ENCODE measurements around the gene EIF4G3. TPM values are rescaled to one million over a fixed set of nuclear protein-coding genes. Genes with fewer than 3 reads are reported as not detected.
A peak's percentile ranks its signal among the peaks of the same experiment; 100 is the strongest.

Gene EIF4G3
- total and polyA plus RNA-seq, 2 donors = 17.0 to 22.1 TPM

DNA sequence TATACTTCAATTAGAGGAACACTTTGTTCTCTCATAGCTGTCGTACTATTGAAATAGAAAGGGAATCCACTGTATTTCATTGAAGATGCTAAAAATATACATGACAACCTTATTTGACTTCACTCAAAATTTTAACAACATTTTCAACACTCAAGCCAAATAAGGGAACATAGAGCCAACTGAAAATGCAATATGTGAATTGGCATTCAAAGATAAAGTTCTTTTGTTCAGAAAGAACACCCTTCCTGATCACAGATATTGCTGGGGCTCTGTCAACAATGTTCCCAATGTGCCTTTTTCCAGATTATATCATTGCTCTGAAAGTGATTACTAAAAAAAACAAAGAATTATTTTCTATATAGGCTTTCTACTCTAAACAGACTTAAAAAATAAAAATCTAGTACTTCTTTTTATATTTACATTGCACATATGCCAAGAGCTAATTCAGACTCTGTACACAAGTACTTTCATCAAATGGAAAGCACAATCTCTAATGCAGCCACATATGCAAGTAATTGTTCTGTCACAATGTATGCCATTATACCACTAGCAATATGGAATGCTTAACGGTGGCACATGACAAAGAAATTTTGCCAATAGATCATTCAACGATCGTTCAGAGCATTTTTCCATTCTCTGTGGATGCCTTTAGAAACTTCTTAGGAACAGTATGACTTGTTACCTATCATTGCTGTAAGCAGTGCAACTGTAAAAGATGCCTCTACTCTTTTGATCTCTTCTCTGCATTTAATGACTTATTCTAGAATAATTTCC, 171.0 kb downstream of the EIF4G3 start:
- Histone ChIP-seq H3K4me3 (ENCODE audit: low read length in 2 of 2) (no peak overlapping the region), H3K9me3 (ENCODE audit: control insufficient read depth in 2 of 2, insufficient read depth in 1 of 2, low read length in 1 of 2) (no peaks in the 10 kb centered on the region), H3K27me3 (ENCODE audit: control insufficient read depth in 2 of 2, insufficient read depth in 1 of 2, low read length in 1 of 2) (no peaks in the 10 kb centered on the region), H3K4me1 (ENCODE audit: control insufficient read depth in 2 of 2, insufficient read depth in 2 of 2, low read length in 2 of 2) (no peaks in the 10 kb centered on the region), H3K36me3 (ENCODE audit: control insufficient read depth in 2 of 2, insufficient read depth in 2 of 2, low read length in 1 of 2) (no peaks in the 10 kb centered on the region), H3K27ac (ENCODE audit: low read depth in 1 of 2, low read length in 1 of 2) (no peak overlapping the region)
- DNase-seq (ENCODE audit: low read depth in 6 of 9, low spot score in 9 of 9) = no peak
- WGBS = 97% methylated on average over 4 of the region's 4 CpGs

GRCh38 chr1:21003281-21004045, 173.2 kb downstream of the EIF4G3 start:
- Histone ChIP-seq H3K27ac (ENCODE audit: low read depth in 1 of 2, low read length in 1 of 2) (no peak overlapping the region), H3K36me3 (ENCODE audit: control insufficient read depth in 2 of 2, insufficient read depth in 2 of 2, low read length in 1 of 2) (no peaks in the 10 kb centered on the region), H3K9me3 (ENCODE audit: control insufficient read depth in 2 of 2, insufficient read depth in 1 of 2, low read length in 1 of 2) (no peaks in the 10 kb centered on the region), H3K27me3 (ENCODE audit: control insufficient read depth in 2 of 2, insufficient read depth in 1 of 2, low read length in 1 of 2) (no peaks in the 10 kb centered on the region), H3K4me3 (ENCODE audit: low read length in 2 of 2) (no peak overlapping the region), H3K4me1 (ENCODE audit: control insufficient read depth in 2 of 2, insufficient read depth in 2 of 2, low read length in 2 of 2) (peaks cover 0 to 3% of the 10 kb centered on the region in 2 donors)
- WGBS = 92% methylated on average over 3 of the region's 3 CpGs
- DNase-seq (ENCODE audit: low read depth in 6 of 9, low spot score in 9 of 9) = no peak

DNA sequence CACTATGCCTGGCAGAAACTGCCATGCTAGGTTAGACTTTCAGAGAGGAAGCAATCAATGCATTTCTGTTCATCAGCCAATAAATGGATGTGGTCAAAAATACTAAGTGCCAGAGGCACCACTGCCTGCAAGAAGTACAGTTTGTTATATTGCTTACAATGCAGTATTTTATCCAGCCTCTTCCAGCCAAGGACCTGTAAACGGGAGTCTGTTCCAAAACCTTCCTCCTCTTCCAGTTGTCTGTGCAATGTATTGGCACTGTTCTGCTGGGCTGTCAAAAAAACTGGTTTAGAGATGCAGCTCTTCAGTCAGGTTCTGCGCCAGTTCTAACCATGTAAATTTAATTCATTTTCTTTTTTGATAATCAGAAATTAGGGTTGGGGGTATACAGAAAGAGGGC, 175.7 kb downstream of the EIF4G3 start:
- Histone ChIP-seq H3K27ac (ENCODE audit: low read depth in 1 of 2, low read length in 1 of 2) (no peak overlapping the region), H3K9me3 (ENCODE audit: control insufficient read depth in 2 of 2, insufficient read depth in 1 of 2, low read length in 1 of 2) (no peaks in the 10 kb centered on the region), H3K4me3 (ENCODE audit: low read length in 2 of 2) (no peak overlapping the region), H3K36me3 (ENCODE audit: control insufficient read depth in 2 of 2, insufficient read depth in 2 of 2, low read length in 1 of 2) (no peaks in the 10 kb centered on the region), H3K4me1 (ENCODE audit: control insufficient read depth in 2 of 2, insufficient read depth in 2 of 2, low read length in 2 of 2) (peaks cover 0 to 3% of the 10 kb centered on the region in 2 donors), H3K27me3 (ENCODE audit: control insufficient read depth in 2 of 2, insufficient read depth in 1 of 2, low read length in 1 of 2) (no peaks in the 10 kb centered on the region)
- DNase-seq (ENCODE audit: low read depth in 6 of 9, low spot score in 9 of 9) = no peak
- WGBS = 97% methylated on average over 2 of the region's 2 CpGs

- Histone ChIP-seq H3K4me1 (ENCODE audit: control insufficient read depth in 2 of 2, insufficient read depth in 2 of 2, low read length in 2 of 2) (peaks cover 0 to 3% of the 10 kb centered on the region in 2 donors), H3K9me3 (ENCODE audit: control insufficient read depth in 2 of 2, insufficient read depth in 1 of 2, low read length in 1 of 2) (no peaks in the 10 kb centered on the region), H3K36me3 (ENCODE audit: control insufficient read depth in 2 of 2, insufficient read depth in 2 of 2, low read length in 1 of 2) (no peaks in the 10 kb centered on the region), H3K27ac (ENCODE audit: low read depth in 1 of 2, low read length in 1 of 2) (no peak overlapping the region), H3K4me3 (ENCODE audit: low read length in 2 of 2) (no peak overlapping the region), H3K27me3 (ENCODE audit: control insufficient read depth in 2 of 2, insufficient read depth in 1 of 2, low read length in 1 of 2) (no peaks in the 10 kb centered on the region)
- WGBS = 71% methylated on average over 2 of the region's 2 CpGs
- DNase-seq (ENCODE audit: low read depth in 6 of 9, low spot score in 9 of 9) = peak in 3 of 9 donors; percentile 7 to 26 (median 8)
These were observed 176.5 kb downstream of the EIF4G3 start for GRCh38 chr1:21000245-21000594.

DNA sequence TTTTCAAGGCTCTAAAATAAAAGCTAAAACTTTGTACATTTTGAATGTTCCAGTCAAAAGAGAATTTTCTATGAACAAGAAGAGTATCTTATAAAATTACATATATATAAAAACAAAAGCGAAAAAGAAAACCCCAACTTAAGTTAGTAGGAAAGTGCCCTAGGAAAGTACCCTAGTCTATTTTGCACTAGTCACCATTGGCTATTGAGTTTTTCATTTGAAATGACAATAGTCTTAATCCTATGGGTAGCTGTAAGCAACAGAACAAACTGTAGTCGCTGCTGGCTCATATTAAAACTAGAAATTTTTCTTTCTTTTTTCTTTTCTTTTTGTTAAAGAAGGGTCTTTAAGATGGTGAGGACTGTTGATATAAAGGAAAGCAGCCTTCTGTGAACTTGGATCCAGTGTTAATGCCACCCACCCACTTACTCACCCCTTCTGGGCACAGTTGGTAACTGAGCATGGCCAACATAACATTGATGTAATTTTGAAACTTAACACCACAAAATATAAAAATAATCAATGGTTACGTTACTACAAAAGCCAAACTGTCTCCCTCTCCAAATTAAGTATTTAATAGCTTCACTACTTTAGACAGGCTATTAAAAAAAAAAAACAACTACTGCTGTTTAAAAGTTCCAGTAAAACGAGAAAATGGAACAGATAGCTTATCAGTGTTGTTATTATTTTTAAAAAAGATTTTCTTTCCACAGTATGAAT, 177.0 kb downstream of the EIF4G3 start:
- DNase-seq (ENCODE audit: low read depth in 6 of 9, low spot score in 9 of 9) = no peak
- no peaks in the 10 kb centered on the region for H3K9me3 ChIP-seq (ENCODE audit: control insufficient read depth in 2 of 2, insufficient read depth in 1 of 2, low read length in 1 of 2)
- WGBS = 96% methylated on average over 4 of the region's 4 CpGs
- no peaks in the 10 kb centered on the region for H3K36me3 ChIP-seq (ENCODE audit: control insufficient read depth in 2 of 2, insufficient read depth in 2 of 2, low read length in 1 of 2)
- no peak overlapping the region for H3K4me3 ChIP-seq (ENCODE audit: low read length in 2 of 2)
- H3K4me1 ChIP-seq (ENCODE audit: control insufficient read depth in 2 of 2, insufficient read depth in 2 of 2, low read length in 2 of 2) = peaks cover 0 to 3% of the 10 kb centered on the region in 2 donors
- H3K27ac ChIP-seq (ENCODE audit: low read depth in 1 of 2, low read length in 1 of 2) = no peak overlapping the region
- H3K27me3 ChIP-seq (ENCODE audit: control insufficient read depth in 2 of 2, insufficient read depth in 1 of 2, low read length in 1 of 2) = no peaks in the 10 kb centered on the region

DNA sequence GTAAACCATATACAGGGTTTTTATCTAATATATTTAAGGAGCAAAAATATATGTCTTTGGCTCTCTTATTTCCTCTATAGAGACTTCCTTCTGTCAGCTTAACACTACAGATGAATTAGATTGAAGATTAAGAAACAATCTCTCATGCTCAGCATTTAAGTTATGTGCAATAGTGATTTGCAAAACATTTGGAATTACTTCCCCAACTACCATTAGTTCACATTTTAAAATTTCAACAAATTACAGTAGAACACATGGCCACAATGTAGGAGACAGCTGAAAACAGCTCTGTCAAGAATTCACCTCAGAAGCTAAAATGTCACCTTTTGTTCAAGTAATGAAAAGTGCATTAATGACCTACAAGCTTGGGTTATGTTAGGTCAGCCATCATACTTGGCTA, 177.9 kb downstream of the EIF4G3 start:
- Histone ChIP-seq H3K36me3 (ENCODE audit: control insufficient read depth in 2 of 2, insufficient read depth in 2 of 2, low read length in 1 of 2) (no peaks in the 10 kb centered on the region), H3K27ac (ENCODE audit: low read depth in 1 of 2, low read length in 1 of 2) (no peak overlapping the region), H3K4me3 (ENCODE audit: low read length in 2 of 2) (no peak overlapping the region)

DNA sequence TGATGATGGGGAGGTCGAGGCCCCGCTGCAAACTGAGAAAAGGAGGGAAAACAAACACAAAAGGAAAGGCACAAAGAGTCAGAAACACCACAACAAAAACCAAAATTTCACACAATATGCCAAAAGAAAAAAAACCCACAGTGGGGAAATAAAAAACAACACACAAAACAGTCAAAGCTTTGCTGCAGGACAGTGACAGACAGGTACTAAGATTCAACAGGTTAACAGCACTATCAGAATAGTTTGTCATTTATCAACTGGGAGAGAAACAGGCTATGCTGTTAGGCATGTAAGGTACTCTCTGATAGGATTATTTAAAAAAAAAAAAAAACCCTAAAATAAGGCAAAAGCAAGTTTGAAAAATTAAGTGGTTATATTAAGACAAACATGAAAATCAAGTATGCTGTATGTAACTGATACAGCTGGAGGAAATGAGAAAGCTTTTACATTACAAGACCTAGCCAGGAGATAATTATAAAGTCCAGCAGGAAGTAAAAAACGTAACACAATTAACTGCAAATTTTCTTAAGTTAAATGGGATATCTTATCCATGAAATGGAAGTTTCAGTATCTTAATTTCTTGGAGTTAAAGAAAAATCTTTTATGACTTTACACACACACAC, 179.0 kb downstream of the EIF4G3 start:
- no peaks in the 10 kb centered on the region for H3K27me3 ChIP-seq (ENCODE audit: control insufficient read depth in 2 of 2, insufficient read depth in 1 of 2, low read length in 1 of 2)
- H3K4me1 ChIP-seq (ENCODE audit: control insufficient read depth in 2 of 2, insufficient read depth in 2 of 2, low read length in 2 of 2) = peaks cover 0 to 3% of the 10 kb centered on the region in 2 donors
- H3K36me3 ChIP-seq (ENCODE audit: control insufficient read depth in 2 of 2, insufficient read depth in 2 of 2, low read length in 1 of 2) = no peaks in the 10 kb centered on the region
- no peak for DNase-seq (ENCODE audit: low read depth in 6 of 9, low spot score in 9 of 9)
- no peaks in the 10 kb centered on the region for H3K9me3 ChIP-seq (ENCODE audit: control insufficient read depth in 2 of 2, insufficient read depth in 1 of 2, low read length in 1 of 2)
- WGBS = 89% methylated on average over 3 of the region's 3 CpGs
- no peak overlapping the region for H3K27ac ChIP-seq (ENCODE audit: low read depth in 1 of 2, low read length in 1 of 2)
- no peak overlapping the region for H3K4me3 ChIP-seq (ENCODE audit: low read length in 2 of 2)

More for the DNA sequence above, 177.9 kb downstream of the EIF4G3 start:
- no peaks in the 10 kb centered on the region for H3K27me3 ChIP-seq (ENCODE audit: control insufficient read depth in 2 of 2, insufficient read depth in 1 of 2, low read length in 1 of 2)
- H3K9me3 ChIP-seq (ENCODE audit: control insufficient read depth in 2 of 2, insufficient read depth in 1 of 2, low read length in 1 of 2) = no peaks in the 10 kb centered on the region
- DNase-seq (ENCODE audit: low read depth in 6 of 9, low spot score in 9 of 9) = no peak
- H3K4me1 ChIP-seq (ENCODE audit: control insufficient read depth in 2 of 2, insufficient read depth in 2 of 2, low read length in 2 of 2) = peaks cover 0 to 3% of the 10 kb centered on the region in 2 donors

GRCh38 chr1:20996554-20996953, 180.1 kb downstream of the EIF4G3 start:
- H3K27me3 ChIP-seq (ENCODE audit: control insufficient read depth in 2 of 2, insufficient read depth in 1 of 2, low read length in 1 of 2) = no peaks in the 10 kb centered on the region
- no peak overlapping the region for H3K4me3 ChIP-seq (ENCODE audit: low read length in 2 of 2)
- DNase-seq (ENCODE audit: low read depth in 6 of 9, low spot score in 9 of 9) = no peak
- H3K27ac ChIP-seq (ENCODE audit: low read depth in 1 of 2, low read length in 1 of 2) = no peak overlapping the region
- H3K4me1 ChIP-seq (ENCODE audit: control insufficient read depth in 2 of 2, insufficient read depth in 2 of 2, low read length in 2 of 2) = peaks cover 0 to 3% of the 10 kb centered on the region in 2 donors
- no peaks in the 10 kb centered on the region for H3K9me3 ChIP-seq (ENCODE audit: control insufficient read depth in 2 of 2, insufficient read depth in 1 of 2, low read length in 1 of 2)
- no peaks in the 10 kb centered on the region for H3K36me3 ChIP-seq (ENCODE audit: control insufficient read depth in 2 of 2, insufficient read depth in 2 of 2, low read length in 1 of 2)
